Epithelial cell of proximal tubule (primary cell): ENCODE data around the gene TMEM255A. TPM values are rescaled to one million over a fixed set of nuclear protein-coding genes. Genes with fewer than 3 reads are reported as not detected.

Experiments
- DNase-seq: peaks from one replicate; pipeline ENCODE4 v3.0.0-alpha.2; 2011; ENCODE audit warnings: low read depth
- H3K4me3 ChIP-seq: 2 replicates; pipeline ENCODE4 v1.5.1; 2011; ENCODE audit warnings: low read depth, mild to moderate bottlenecking, low read length
- total RNA-seq: library from RNA; depleted of rRNA; stranded (reverse); fragments of >200 nt; gene quantifications from 2 replicates; pipeline ENCODE4 v1.2.3, GENCODE V29; 2015
- TF ChIP-seq, protein P1 (sequence below): conservative IDR thresholded peaks from 2 replicates; pipeline ENCODE4 v1.5.1; 2012; ENCODE audit warnings: low read depth, mild to moderate bottlenecking, low read length

TMEM255A gene
- total RNA-seq, 1 donor from 2014 or later = 0.40 TPM

DNA sequence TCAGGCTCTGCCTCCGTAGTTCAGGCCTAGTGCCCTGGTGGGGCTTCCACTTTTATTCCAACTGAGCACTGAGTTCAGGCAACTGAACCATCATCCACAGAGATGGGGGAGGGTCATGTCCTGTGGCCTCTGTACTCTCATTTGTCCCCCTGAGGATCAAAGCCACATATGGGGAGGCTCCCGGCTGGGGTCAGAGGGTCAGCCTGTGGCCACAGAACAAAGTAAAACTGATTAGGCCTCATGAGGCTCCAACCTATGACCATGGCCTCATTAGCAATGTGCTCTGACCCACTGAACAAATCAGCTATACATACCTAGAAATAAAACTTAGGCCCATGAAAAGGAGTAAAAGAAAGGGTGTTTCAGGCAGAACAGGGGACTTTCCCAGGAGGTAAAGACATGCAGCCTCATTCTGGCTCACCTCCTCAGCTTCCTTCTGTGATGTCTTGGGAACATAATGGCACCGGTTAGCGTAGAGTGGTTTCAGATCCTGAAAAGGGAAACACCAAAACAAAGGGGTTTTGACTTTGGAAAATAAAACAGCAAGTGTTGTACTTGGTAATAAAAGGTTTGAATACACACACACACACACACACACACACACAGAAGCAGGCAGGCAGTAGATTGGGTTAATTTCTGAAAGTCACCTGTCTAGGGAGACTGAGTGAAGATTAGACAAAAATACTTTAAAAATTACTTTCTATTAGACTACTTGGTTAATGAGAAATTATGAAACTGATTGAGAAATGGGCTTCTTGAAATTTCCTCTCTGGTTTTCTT, 24.3 kb downstream of the TMEM255A start:
- H3K4me3 ChIP-seq = no peak overlapping the region
- no peak for DNase-seq

DNA sequence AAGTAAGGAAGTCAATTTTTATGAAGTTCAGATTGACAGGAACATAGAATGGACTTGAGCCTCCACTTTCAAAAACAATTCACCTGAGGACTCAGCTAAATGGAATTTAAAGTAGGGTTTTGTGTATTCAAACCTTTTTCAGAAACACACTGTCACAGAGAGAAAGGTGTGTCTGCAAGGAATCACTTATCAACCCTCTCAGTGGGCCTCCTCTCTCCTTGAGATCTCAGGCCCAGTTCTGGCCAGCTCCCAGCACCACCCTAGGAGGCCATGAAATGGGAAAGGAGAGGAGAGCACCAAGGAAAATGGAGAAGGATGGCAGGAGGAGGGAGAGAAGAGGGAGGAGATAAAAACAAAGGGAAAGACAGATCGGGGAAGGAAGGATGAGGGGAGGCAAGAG, 28.6 kb downstream of the TMEM255A start:
- no peak for DNase-seq
- TF ChIP-seq, protein P1, sequence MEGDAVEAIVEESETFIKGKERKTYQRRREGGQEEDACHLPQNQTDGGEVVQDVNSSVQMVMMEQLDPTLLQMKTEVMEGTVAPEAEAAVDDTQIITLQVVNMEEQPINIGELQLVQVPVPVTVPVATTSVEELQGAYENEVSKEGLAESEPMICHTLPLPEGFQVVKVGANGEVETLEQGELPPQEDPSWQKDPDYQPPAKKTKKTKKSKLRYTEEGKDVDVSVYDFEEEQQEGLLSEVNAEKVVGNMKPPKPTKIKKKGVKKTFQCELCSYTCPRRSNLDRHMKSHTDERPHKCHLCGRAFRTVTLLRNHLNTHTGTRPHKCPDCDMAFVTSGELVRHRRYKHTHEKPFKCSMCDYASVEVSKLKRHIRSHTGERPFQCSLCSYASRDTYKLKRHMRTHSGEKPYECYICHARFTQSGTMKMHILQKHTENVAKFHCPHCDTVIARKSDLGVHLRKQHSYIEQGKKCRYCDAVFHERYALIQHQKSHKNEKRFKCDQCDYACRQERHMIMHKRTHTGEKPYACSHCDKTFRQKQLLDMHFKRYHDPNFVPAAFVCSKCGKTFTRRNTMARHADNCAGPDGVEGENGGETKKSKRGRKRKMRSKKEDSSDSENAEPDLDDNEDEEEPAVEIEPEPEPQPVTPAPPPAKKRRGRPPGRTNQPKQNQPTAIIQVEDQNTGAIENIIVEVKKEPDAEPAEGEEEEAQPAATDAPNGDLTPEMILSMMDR = no peak
- H3K4me3 ChIP-seq = no peak overlapping the region

More for the DNA sequence above, 24.3 kb downstream of the TMEM255A start:
- TF ChIP-seq, protein P1 = no peak

DNA sequence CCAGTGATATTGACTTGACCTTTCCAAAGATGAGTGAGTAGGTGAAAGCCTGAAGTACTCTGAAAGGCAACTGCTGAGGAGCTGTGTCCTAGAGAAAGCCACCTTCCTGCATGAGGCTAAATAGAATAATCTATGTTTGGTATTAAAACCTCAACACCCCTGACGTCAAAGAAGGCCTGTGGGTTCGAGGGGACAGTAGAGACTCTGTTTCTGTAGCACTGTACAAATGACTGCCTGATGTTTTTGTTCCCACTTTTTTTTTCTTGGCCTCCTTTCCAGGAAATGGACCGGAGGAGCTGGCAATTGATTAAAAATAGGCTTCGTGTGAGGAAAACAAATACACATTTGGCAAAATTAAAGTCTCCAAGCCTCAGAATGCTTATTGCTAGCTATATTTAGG, 29.5 kb downstream of the TMEM255A start:
- TF ChIP-seq, protein P1 = no peak
- no peak for DNase-seq
- no peak overlapping the region for H3K4me3 ChIP-seq

DNA sequence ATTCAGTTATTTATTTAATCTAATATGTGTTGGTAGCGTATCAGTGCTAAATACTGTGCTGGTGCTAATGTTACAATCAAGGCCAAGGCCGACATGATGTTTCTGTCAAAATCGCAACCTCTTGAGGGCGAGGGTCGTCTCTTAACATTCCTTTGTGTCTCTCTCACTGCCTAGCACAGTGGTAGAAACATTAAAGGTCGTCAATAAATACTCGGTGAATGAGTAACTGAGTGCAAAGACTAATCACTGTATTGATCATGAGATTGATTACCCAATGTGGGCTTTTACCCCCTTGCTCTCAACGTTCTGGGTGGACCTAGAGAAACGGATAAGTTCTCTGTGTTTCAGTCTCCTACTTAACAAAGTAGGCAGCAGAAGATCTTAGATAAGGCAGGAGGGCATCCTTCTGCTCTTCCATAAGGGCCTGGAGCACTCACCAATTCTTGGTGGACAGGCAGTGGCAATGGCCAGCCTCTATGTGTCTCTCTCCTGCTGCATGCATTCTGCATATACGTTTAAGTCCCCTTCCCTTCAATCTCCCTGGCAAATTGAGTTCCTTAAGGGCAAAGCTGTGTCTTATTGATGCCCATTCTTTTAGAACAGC, 30.1 kb downstream of the TMEM255A start:
- no peak for DNase-seq
- H3K4me3 ChIP-seq = no peak overlapping the region
- TF ChIP-seq, protein P1 = no peak

DNA sequence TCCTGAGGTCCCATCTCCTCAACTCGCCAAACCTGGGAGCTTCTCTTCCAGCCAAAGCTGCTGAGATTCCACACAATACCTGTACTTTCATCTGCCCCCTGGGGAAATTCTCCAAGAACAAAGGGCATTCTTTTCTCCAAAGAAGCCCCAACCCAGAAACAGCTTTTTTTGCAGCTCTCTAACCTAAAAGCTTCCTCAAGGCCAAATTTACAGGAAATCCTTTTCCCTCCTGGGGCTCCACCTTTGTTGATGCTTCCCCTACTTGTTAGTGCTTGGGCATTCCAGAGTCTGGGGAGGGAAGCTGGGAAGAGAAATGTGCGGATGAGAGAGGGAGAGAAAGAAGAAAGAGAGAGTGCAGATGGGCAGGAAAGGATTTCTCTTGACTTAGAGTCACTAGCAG, 36.3 kb downstream of the TMEM255A start:
- TF ChIP-seq, protein P1 = no peak
- no peak for DNase-seq

DNA sequence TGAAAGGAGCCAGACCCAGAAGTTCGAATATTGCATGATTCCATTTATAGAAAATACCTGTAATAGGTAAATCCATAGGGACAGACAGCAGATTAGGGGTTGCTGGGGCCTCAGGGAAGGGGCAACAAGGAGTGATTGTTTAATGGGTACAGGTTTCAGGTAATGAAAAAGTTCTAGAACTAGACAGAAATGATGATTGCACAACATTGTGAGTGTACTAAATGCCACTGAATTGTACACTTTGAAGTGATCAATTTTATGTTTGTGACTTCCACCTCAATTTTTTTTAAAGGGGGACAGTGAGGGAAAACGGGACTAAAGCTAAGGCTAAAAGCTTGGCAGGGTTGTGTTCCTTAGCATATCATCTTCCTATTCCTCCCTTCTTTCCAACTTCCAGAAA, 37.1 kb downstream of the TMEM255A start:
- DNase-seq = no peak
- H3K4me3 ChIP-seq = no peak overlapping the region
- TF ChIP-seq, protein P1 = no peak

More for the DNA sequence above, 36.3 kb downstream of the TMEM255A start:
- no peak overlapping the region for H3K4me3 ChIP-seq

DNA sequence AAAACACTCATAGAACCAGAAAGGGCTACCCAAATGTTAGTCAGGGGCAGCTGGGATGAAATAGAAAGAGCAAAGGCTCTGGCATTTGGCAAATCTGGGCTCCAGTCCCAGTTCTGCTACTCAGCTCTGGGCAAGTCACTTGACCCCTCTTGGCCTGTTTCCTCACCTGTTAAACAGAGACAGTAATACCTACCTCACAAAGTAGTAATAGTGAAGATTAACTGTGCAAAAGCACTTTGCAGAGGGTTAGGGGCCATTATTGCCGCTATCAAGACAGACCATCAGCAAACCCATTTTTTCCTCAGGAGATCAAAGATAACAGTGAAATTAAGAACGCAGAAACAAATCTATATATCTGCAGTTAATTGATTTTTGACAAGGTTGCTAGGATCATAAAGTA, 40.0 kb downstream of the TMEM255A start:
- TF ChIP-seq, protein P1 = no peak
- no peak for DNase-seq
- no peak overlapping the region for H3K4me3 ChIP-seq
